Measurements from ENCODE around the gene ANKRD13A. TPM values are rescaled to one million over a fixed set of nuclear protein-coding genes. Genes with fewer than 3 reads are reported as not detected.
A peak's percentile ranks its signal among the peaks of the same experiment; 100 is the strongest.

The ANKRD13A gene
- polyA plus RNA-seq, 1 of the 3 experiments (the other 2 are of a cell fraction): 42.8 TPM

GRCh38 chr12:110038741-110039084, 39.5 kb downstream of the ANKRD13A start:
- Histone ChIP-seq H4K20me1 (ENCODE audit: insufficient read depth) (peaks cover 6% of the 10 kb centered on the region; the same call in 1 of the 2 replicates), H2AFZ (ENCODE audit: low read depth) (no peak overlapping the region), H3K4me2 (peak overlapping the region; percentile 9; the same call in 1 of the 2 replicates), H3F3A (replicated peaks; ENCODE audit: insufficient read depth) (peaks cover 46% of the 10 kb centered on the region), H3K4me1 (ENCODE audit: control insufficient read depth in 1 of 2, insufficient read depth in 2 of 2, low read depth in 1 of 2, low read length in 1 of 2) (peaks cover 0 to 13% of the 10 kb centered on the region in 2 experiments; a peak in 3 of 4 replicates), H3K9me2 (no peaks in the 10 kb centered on the region), H3K27ac (ENCODE audit: low read depth in 2 of 2, low read length in 1 of 2) (peak overlapping the region; percentile 9 to 75; a peak in 3 of 4 replicates), H3K9me3 (no peaks in the 10 kb centered on the region), H3K79me2 (ENCODE audit: insufficient read depth) (peaks cover 76% of the 10 kb centered on the region; the same call in 1 of the 2 replicates), H3K36me3 (replicated peaks in 1 of 2; ENCODE audit: control insufficient read depth in 1 of 2, insufficient read depth in 2 of 2, low read length in 1 of 2) (peaks cover 39 to 42% of the 10 kb centered on the region in 2 experiments), H3K4me3 (ENCODE audit: low read depth in 2 of 2, low read length in 1 of 2) (no peak overlapping the region), H3K27me3 (ENCODE audit: insufficient read depth) (no peaks in the 10 kb centered on the region), H3K9ac (0 out of 2 replicates have a peak overlapping the region, but pooled peaks have one; percentile 18)
- ChIA-PET POLR2A (no interaction called here), CTCF (interaction anchor here (1.2 kb wide), 1 partner anchor 10 kb away, joined by 5 read pairs; no protein-coding TSS in a partner anchor)
- WGBS (ENCODE audit: low lambda C conversion rate): 61% methylated on average over 5 of the region's 5 CpGs
- no peak for DNase-seq
- TF ChIP-seq RCOR1 (IDR thresholded peaks at IDR 0.05; ENCODE audit: low read length) (no peak), GABPA (IDR thresholded peaks at IDR 0.05; ENCODE audit: low read depth) (no peak), MEF2A (IDR thresholded peaks at IDR 0.05; ENCODE audit: borderline replicate concordance, low read depth) (no peak), EZH2phosphoT487 (IDR thresholded peaks at IDR 0.05; ENCODE audit: borderline replicate concordance, low read depth) (no peak), SIN3A (IDR thresholded peaks at IDR 0.05; ENCODE audit: borderline replicate concordance, low read depth, low read length) (no peak), YY1 (IDR thresholded peaks at IDR 0.05; ENCODE audit: low read depth) (no peak), FOSL2 (IDR thresholded peaks at IDR 0.05; ENCODE audit: borderline replicate concordance, low read depth) (no peak), CTCF (IDR thresholded peaks at IDR 0.05) (no peak), RXRA (IDR thresholded peaks at IDR 0.05; ENCODE audit: borderline replicate concordance, low read depth) (no peak)
- TF ChIP-seq, protein P1, sequence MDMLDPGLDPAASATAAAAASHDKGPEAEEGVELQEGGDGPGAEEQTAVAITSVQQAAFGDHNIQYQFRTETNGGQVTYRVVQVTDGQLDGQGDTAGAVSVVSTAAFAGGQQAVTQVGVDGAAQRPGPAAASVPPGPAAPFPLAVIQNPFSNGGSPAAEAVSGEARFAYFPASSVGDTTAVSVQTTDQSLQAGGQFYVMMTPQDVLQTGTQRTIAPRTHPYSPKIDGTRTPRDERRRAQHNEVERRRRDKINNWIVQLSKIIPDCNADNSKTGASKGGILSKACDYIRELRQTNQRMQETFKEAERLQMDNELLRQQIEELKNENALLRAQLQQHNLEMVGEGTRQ (IDR thresholded peaks at IDR 0.05; ENCODE audit: borderline replicate concordance, low read depth, low read length): no peak
- TF ChIP-seq, protein P2, sequence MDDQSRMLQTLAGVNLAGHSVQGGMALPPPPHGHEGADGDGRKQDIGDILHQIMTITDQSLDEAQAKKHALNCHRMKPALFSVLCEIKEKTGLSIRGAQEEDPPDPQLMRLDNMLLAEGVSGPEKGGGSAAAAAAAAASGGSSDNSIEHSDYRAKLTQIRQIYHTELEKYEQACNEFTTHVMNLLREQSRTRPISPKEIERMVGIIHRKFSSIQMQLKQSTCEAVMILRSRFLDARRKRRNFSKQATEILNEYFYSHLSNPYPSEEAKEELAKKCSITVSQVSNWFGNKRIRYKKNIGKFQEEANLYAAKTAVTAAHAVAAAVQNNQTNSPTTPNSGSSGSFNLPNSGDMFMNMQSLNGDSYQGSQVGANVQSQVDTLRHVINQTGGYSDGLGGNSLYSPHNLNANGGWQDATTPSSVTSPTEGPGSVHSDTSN (IDR thresholded peaks at IDR 0.05): no peak

GRCh38 chr12:110039085-110039807, 40.0 kb downstream of the ANKRD13A start:
- peaks cover 77% of the 10 kb centered on the region; the same call in 1 of the 2 replicates for H3K79me2 ChIP-seq (ENCODE audit: insufficient read depth)
- ChIA-PET CTCF (no interaction called here), POLR2A (no interaction called here)
- H2AFZ ChIP-seq (ENCODE audit: low read depth): no peak overlapping the region
- peaks cover 44% of the 10 kb centered on the region for H3F3A ChIP-seq (replicated peaks; ENCODE audit: insufficient read depth)
- H3K9me2 ChIP-seq: no peaks in the 10 kb centered on the region
- no peak overlapping the region for H3K4me3 ChIP-seq (ENCODE audit: low read depth in 2 of 2, low read length in 1 of 2)
- 28% methylated on average over 5 of the region's 5 CpGs for WGBS (ENCODE audit: low lambda C conversion rate)
- H3K36me3 ChIP-seq (replicated peaks in 1 of 2; ENCODE audit: control insufficient read depth in 1 of 2, insufficient read depth in 2 of 2, low read length in 1 of 2): peaks cover 38% of the 10 kb centered on the region in 2 experiments
- DNase-seq: no peak
- H4K20me1 ChIP-seq (ENCODE audit: insufficient read depth): peaks cover 6% of the 10 kb centered on the region; the same call in 1 of the 2 replicates
- H3K9ac ChIP-seq: 0 out of 2 replicates have a peak overlapping the region, but pooled peaks have one; percentile 18
- peak overlapping the region; percentile 9; the same call in 1 of the 2 replicates for H3K4me2 ChIP-seq
- H3K9me3 ChIP-seq: no peaks in the 10 kb centered on the region
- peak overlapping the region; percentile 35 to 75; a peak in 3 of 4 replicates for H3K27ac ChIP-seq (ENCODE audit: low read depth in 2 of 2, low read length in 1 of 2)
- H3K27me3 ChIP-seq (ENCODE audit: insufficient read depth): no peaks in the 10 kb centered on the region
- peaks cover 0 to 14% of the 10 kb centered on the region in 2 experiments; a peak in 3 of 4 replicates for H3K4me1 ChIP-seq (ENCODE audit: control insufficient read depth in 1 of 2, insufficient read depth in 2 of 2, low read depth in 1 of 2, low read length in 1 of 2)
- TF ChIP-seq, protein P3, sequence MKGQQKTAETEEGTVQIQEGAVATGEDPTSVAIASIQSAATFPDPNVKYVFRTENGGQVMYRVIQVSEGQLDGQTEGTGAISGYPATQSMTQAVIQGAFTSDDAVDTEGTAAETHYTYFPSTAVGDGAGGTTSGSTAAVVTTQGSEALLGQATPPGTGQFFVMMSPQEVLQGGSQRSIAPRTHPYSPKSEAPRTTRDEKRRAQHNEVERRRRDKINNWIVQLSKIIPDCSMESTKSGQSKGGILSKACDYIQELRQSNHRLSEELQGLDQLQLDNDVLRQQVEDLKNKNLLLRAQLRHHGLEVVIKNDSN (IDR thresholded peaks at IDR 0.05; ENCODE audit: borderline replicate concordance, low read depth): no peak
- TF ChIP-seq, protein P2 (IDR thresholded peaks at IDR 0.05): 0 out of 2 replicates have a peak, but pooled peaks have one; percentile 10
- TF ChIP-seq NFIC (IDR thresholded peaks at IDR 0.05; ENCODE audit: borderline replicate concordance) (no peak), GATA2 (CRISPR knock-in tag; IDR thresholded peaks at IDR 0.05) (no peak), CTCF (IDR thresholded peaks at IDR 0.05) (no peak), POLR2AphosphoS5 (IDR thresholded peaks at IDR 0.05; ENCODE audit: low read depth, low read length) (no peak; the same call in 1 of the 2 replicates), JUND (IDR thresholded peaks at IDR 0.05) (peak; percentile 41), FOSL2 (IDR thresholded peaks at IDR 0.05; ENCODE audit: borderline replicate concordance, low read depth) (peak; percentile 73; the same call in 1 of the 2 replicates), FOXJ3 (CRISPR knock-in tag; IDR thresholded peaks at IDR 0.05) (no peak)

Measured in SK-N-SH (cell line).